Measurements from ENCODE around the gene RELN. TPM values are rescaled to one million over a fixed set of nuclear protein-coding genes. Genes with fewer than 3 reads are reported as not detected.

Gene RELN
- total and polyA plus RNA-seq, 2 experiments from 2014 or later = 3.9 to 22.0 TPM

DNA sequence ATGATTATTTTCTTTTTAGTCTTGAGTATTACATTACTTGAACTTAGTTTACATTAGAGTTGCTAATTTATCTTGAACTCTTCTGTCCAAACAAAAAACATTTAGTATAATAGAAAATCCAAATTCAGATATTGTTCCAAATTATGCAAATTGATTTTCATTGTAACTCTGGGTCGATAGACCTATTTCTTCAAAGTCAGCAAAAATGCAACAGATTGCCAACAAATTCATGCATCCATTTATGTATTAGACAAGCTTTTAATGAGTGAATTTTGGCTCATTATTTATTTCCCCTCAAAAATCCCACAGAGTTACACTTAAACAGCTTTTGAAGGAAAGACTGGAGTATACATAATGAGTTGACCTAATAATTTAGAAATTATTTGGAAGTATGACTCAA is 240.8 kb downstream of the RELN start:
- Histone ChIP-seq H3K27me3 (no peaks in the 10 kb centered on the region), H3K9me2 (replicated peaks; ENCODE audit: insufficient read depth) (no peaks in the 10 kb centered on the region)
- WGBS (ENCODE audit: low lambda C conversion rate, missing lambda C conversion rate) = 79% methylated on average over 1 of the region's 1 CpG

DNA sequence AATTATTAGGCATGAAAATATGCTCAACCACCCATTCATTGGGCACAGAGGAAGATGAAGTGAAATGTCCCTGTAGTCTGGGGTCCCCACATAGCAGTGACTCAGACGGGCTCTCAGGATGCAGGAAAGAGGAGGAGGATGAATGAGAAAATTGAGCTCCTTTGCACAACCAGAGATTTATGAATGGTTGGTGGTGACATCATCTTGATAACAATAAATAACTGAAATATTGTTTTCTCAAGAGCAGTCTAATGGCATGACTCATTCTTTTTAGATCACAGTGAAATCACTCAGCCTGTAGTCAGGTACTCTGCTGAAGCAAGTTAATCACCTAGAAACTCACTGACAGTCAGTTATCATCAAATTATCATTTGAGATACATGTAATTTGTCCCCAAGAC is 254.1 kb downstream of the RELN start:
- no peaks in the 10 kb centered on the region for H3K79me2 ChIP-seq
- no peak overlapping the region for H2AFZ ChIP-seq
- H4K20me1 ChIP-seq (ENCODE audit: insufficient read depth, poor library complexity, severe bottlenecking) = no peaks in the 10 kb centered on the region
- no peak overlapping the region for H3K27ac ChIP-seq
- no peak overlapping the region for H3K4me2 ChIP-seq
- no peaks in the 10 kb centered on the region for H3K9me3 ChIP-seq (ENCODE audit: low read depth)
- TF ChIP-seq EZH2phosphoT487 (IDR thresholded peaks at IDR 0.05; ENCODE audit: low read depth, severe bottlenecking, unreplicated experiment) (no peak), EZH2 (IDR thresholded peaks at IDR 0.05; ENCODE audit: borderline replicate concordance) (no peak)
- TF ChIP-seq, protein P1, sequence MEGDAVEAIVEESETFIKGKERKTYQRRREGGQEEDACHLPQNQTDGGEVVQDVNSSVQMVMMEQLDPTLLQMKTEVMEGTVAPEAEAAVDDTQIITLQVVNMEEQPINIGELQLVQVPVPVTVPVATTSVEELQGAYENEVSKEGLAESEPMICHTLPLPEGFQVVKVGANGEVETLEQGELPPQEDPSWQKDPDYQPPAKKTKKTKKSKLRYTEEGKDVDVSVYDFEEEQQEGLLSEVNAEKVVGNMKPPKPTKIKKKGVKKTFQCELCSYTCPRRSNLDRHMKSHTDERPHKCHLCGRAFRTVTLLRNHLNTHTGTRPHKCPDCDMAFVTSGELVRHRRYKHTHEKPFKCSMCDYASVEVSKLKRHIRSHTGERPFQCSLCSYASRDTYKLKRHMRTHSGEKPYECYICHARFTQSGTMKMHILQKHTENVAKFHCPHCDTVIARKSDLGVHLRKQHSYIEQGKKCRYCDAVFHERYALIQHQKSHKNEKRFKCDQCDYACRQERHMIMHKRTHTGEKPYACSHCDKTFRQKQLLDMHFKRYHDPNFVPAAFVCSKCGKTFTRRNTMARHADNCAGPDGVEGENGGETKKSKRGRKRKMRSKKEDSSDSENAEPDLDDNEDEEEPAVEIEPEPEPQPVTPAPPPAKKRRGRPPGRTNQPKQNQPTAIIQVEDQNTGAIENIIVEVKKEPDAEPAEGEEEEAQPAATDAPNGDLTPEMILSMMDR (IDR thresholded peaks at IDR 0.05; ENCODE audit: poor library complexity) = no peak
- no peak for DNase-seq (ENCODE audit: low spot score)
- H3K4me3 ChIP-seq = no peak overlapping the region
- 83% methylated on average over 1 of the region's 1 CpG for WGBS (ENCODE audit: low lambda C conversion rate, missing lambda C conversion rate)
- no peaks in the 10 kb centered on the region for H3K4me1 ChIP-seq (ENCODE audit: insufficient read depth)
- no peaks in the 10 kb centered on the region for H3K9me2 ChIP-seq (replicated peaks; ENCODE audit: insufficient read depth)
- H3K36me3 ChIP-seq (replicated peaks; ENCODE audit: insufficient read depth, low read depth) = no peaks in the 10 kb centered on the region
- no peaks in the 10 kb centered on the region for H3K27me3 ChIP-seq

More for the DNA sequence above, 240.8 kb downstream of the RELN start:
- no peak overlapping the region for H3K4me2 ChIP-seq
- H3K79me2 ChIP-seq = no peaks in the 10 kb centered on the region
- no peaks in the 10 kb centered on the region for H3K9me3 ChIP-seq (ENCODE audit: low read depth)
- H3K4me3 ChIP-seq = no peak overlapping the region
- TF ChIP-seq EZH2 (IDR thresholded peaks at IDR 0.05; ENCODE audit: borderline replicate concordance) (no peak), EZH2phosphoT487 (IDR thresholded peaks at IDR 0.05; ENCODE audit: low read depth, severe bottlenecking, unreplicated experiment) (no peak)
- TF ChIP-seq, protein P1 (IDR thresholded peaks at IDR 0.05; ENCODE audit: poor library complexity) = no peak
- no peaks in the 10 kb centered on the region for H3K4me1 ChIP-seq (ENCODE audit: insufficient read depth)
- no peaks in the 10 kb centered on the region for H3K36me3 ChIP-seq (replicated peaks; ENCODE audit: insufficient read depth, low read depth)
- DNase-seq (ENCODE audit: low spot score) = no peak
- no peak overlapping the region for H3K27ac ChIP-seq
- H4K20me1 ChIP-seq (ENCODE audit: insufficient read depth, poor library complexity, severe bottlenecking) = no peaks in the 10 kb centered on the region
- H2AFZ ChIP-seq = no peak overlapping the region

DNA sequence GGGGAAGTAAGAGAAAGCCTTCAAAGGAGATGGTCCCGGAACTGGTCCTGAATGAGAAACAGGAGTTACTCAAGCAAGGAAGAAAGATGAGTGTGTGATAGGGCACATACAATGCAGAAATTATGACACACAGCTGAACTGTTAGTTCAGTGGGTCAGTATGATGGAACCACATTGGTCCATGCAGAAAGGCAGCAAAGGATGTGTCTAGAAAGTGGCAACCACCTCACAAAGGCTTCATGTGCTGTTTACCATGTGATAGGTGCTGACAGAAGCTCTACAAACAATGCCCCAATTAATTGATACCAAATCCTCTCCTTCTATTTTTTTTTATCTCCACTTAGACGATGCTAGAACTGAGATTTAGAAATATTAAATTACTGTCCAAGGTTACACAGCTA is 258.3 kb downstream of the RELN start:
- WGBS (ENCODE audit: low lambda C conversion rate, missing lambda C conversion rate) = 90% methylated on average over 2 of the region's 2 CpGs
- no peaks in the 10 kb centered on the region for H3K27me3 ChIP-seq
- H3K36me3 ChIP-seq (replicated peaks; ENCODE audit: insufficient read depth, low read depth) = no peaks in the 10 kb centered on the region
- H3K9me2 ChIP-seq (replicated peaks; ENCODE audit: insufficient read depth) = no peaks in the 10 kb centered on the region
- no peaks in the 10 kb centered on the region for H3K4me1 ChIP-seq (ENCODE audit: insufficient read depth)
- H2AFZ ChIP-seq = no peak overlapping the region
- no peak for DNase-seq (ENCODE audit: low spot score)
- no peak overlapping the region for H3K4me2 ChIP-seq
- H3K79me2 ChIP-seq = no peaks in the 10 kb centered on the region
- TF ChIP-seq, protein P1 (IDR thresholded peaks at IDR 0.05; ENCODE audit: poor library complexity) = no peak
- TF ChIP-seq EZH2 (IDR thresholded peaks at IDR 0.05; ENCODE audit: borderline replicate concordance) (no peak), EZH2phosphoT487 (IDR thresholded peaks at IDR 0.05; ENCODE audit: low read depth, severe bottlenecking, unreplicated experiment) (no peak)
- no peak overlapping the region for H3K4me3 ChIP-seq
- no peaks in the 10 kb centered on the region for H3K9me3 ChIP-seq (ENCODE audit: low read depth)
- no peaks in the 10 kb centered on the region for H4K20me1 ChIP-seq (ENCODE audit: insufficient read depth, poor library complexity, severe bottlenecking)
- no peak overlapping the region for H3K27ac ChIP-seq

DNA sequence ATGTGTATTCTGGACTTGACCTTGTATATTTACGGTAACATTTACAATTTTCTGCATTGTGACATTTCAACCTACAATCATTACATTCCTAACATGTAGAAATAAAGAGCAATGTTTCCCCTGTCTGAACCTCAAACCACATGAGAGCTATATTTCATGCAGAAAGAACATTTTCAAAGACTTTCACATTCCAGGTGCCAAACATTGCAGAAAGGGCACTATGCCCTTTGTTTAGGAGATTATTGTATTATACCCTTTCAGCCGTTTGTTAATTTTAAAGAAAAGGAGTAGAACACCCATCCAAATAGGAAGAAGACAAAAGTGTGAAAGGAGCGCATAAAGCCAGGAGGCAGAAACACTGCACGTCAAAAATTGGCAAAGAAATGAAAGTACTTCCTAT is 260.4 kb downstream of the RELN start:
- Histone ChIP-seq H3K36me3 (replicated peaks; ENCODE audit: insufficient read depth, low read depth) (no peaks in the 10 kb centered on the region), H3K79me2 (no peaks in the 10 kb centered on the region), H3K9me3 (ENCODE audit: low read depth) (no peaks in the 10 kb centered on the region), H3K4me3 (no peak overlapping the region), H3K4me2 (no peak overlapping the region), H3K4me1 (ENCODE audit: insufficient read depth) (no peaks in the 10 kb centered on the region), H2AFZ (no peak overlapping the region), H3K27me3 (no peaks in the 10 kb centered on the region), H3K9me2 (replicated peaks; ENCODE audit: insufficient read depth) (no peaks in the 10 kb centered on the region), H3K27ac (no peak overlapping the region), H4K20me1 (ENCODE audit: insufficient read depth, poor library complexity, severe bottlenecking) (no peaks in the 10 kb centered on the region)
- WGBS (ENCODE audit: low lambda C conversion rate, missing lambda C conversion rate) = 85% methylated on average over 4 of the region's 4 CpGs
- DNase-seq (ENCODE audit: low spot score) = no peak
- TF ChIP-seq, protein P1 (IDR thresholded peaks at IDR 0.05; ENCODE audit: poor library complexity) = no peak
- no peak for TF ChIP-seq EZH2phosphoT487 (IDR thresholded peaks at IDR 0.05; ENCODE audit: low read depth, severe bottlenecking, unreplicated experiment)
- no peak for TF ChIP-seq EZH2 (IDR thresholded peaks at IDR 0.05; ENCODE audit: borderline replicate concordance)

Data from hepatocyte (in vitro differentiated cells).